Neuronal stem cell (in vitro differentiated cells): ENCODE results near the gene MAP7D2.

Experiments
- DNase-seq: peaks from one replicate; pipeline ENCODE4 v3.0.0-alpha.2; 2013; ENCODE audit warnings: low spot score
- H2AFZ ChIP-seq: one replicate; pipeline ENCODE4 v1.6.1; 2013; ENCODE audit warnings: mild to moderate bottlenecking, low read length, inconsistent platforms
- H2AK5ac ChIP-seq: 2 replicates; pipeline ENCODE4 v1.6.1; 2013; ENCODE audit warnings: low read depth, mild to moderate bottlenecking, inconsistent platforms, low read length, moderate library complexity, mixed read lengths
- H2BK120ac ChIP-seq: 2 replicates; pipeline ENCODE4 v1.6.1; 2013; ENCODE audit warnings: low read depth, mild to moderate bottlenecking, inconsistent platforms, low read length, moderate library complexity, mixed read lengths
- H2BK12ac ChIP-seq: one replicate; pipeline ENCODE4 v1.6.1; 2013; ENCODE audit warnings: low read length, inconsistent platforms
- H2BK15ac ChIP-seq: 2 replicates; pipeline ENCODE4 v1.6.1; 2013; ENCODE audit warnings: mild to moderate bottlenecking, low read length, inconsistent platforms, mixed read lengths
- H2BK5ac ChIP-seq: one replicate; pipeline ENCODE4 v1.6.1; 2013; ENCODE audit warnings: inconsistent platforms, mild to moderate bottlenecking, low read length, moderate library complexity
- H3K14ac ChIP-seq: one replicate; pipeline ENCODE4 v1.6.1; 2013; ENCODE audit warnings: low read length, inconsistent platforms
- H3K18ac ChIP-seq: 2 replicates; pipeline ENCODE4 v1.6.1; 2013; ENCODE audit warnings: low read length, inconsistent platforms
- H3K23ac ChIP-seq: 2 replicates; pipeline ENCODE4 v1.6.1; 2013; ENCODE audit warnings: low read depth, mild to moderate bottlenecking, mixed read lengths, low read length, inconsistent platforms; ENCODE audit not compliant: poor library complexity
- H3K27ac ChIP-seq: replicated peaks from 3 replicates; pipeline ENCODE4 v1.5.1; 2013; ENCODE audit warnings: low read length, inconsistent platforms
- H3K27me3 ChIP-seq, 3 experiments: 2 replicates each; pipeline ENCODE4 v1.6.1; 2013; ENCODE audit warnings: low read length in 3 of 3, mild to moderate bottlenecking in 2 of 3, inconsistent platforms in 1 of 3, low read depth in 1 of 3, mixed read lengths in 1 of 3, moderate library complexity in 1 of 3; ENCODE audit not compliant: control insufficient read depth in 3 of 3, insufficient read depth in 3 of 3
- H3K36me3 ChIP-seq, 2 donors: replicated peaks in 1 of 2; 2 replicates each; pipeline ENCODE4 v1.6.1; 2013; ENCODE audit warnings: low read length in 2 of 2; ENCODE audit not compliant: control insufficient read depth in 2 of 2, insufficient read depth in 2 of 2
- H3K4ac ChIP-seq: 2 replicates; pipeline ENCODE4 v1.6.1; 2013; ENCODE audit warnings: inconsistent platforms, mild to moderate bottlenecking, low read length, moderate library complexity
- H3K4me1 ChIP-seq, 2 donors: 1 replicate in 1 of 2; 2 replicates in 1 of 2; pipeline ENCODE4 v1.6.1; 2013; ENCODE audit warnings: low read length in 2 of 2, low read depth in 1 of 2; ENCODE audit not compliant: control insufficient read depth in 2 of 2, insufficient read depth in 1 of 2
- H3K4me2 ChIP-seq: one replicate; pipeline ENCODE4 v1.6.1; 2013; ENCODE audit warnings: mild to moderate bottlenecking, low read length, inconsistent platforms; ENCODE audit not compliant: insufficient read depth, poor library complexity, severe bottlenecking
- H3K4me3 ChIP-seq, 2 donors: 2 replicates each; pipeline ENCODE4 v1.5.1; 2013; ENCODE audit warnings: low read length in 2 of 2, mild to moderate bottlenecking in 2 of 2, inconsistent platforms in 1 of 2, moderate library complexity in 1 of 2
- H3K79me1 ChIP-seq: one replicate; pipeline ENCODE4 v1.6.1; 2013; ENCODE audit warnings: low read depth, mild to moderate bottlenecking, inconsistent platforms, low read length, moderate library complexity
- H3K9ac ChIP-seq: one replicate; pipeline ENCODE4 v1.6.1; 2013; ENCODE audit warnings: mild to moderate bottlenecking, low read depth, low read length, inconsistent platforms; ENCODE audit not compliant: poor library complexity
- H3K9me3 ChIP-seq, 2 donors: replicated peaks in 1 of 2; 2 replicates each; pipeline versions ENCODE3 to v1.6.1; 2013; ENCODE audit warnings: low read length in 2 of 2, mild to moderate bottlenecking in 2 of 2, inconsistent platforms in 1 of 2, low read depth in 1 of 2, mixed read lengths in 1 of 2, moderate library complexity in 1 of 2; ENCODE audit not compliant: control insufficient read depth in 2 of 2, insufficient read depth in 1 of 2
- H4K8ac ChIP-seq: one replicate; pipeline ENCODE4 v1.6.1; 2013; ENCODE audit warnings: low read depth, mild to moderate bottlenecking, inconsistent platforms, low read length, moderate library complexity
- H4K91ac ChIP-seq: one replicate; pipeline ENCODE4 v1.6.1; 2013; ENCODE audit warnings: low read length, low read depth, mild to moderate bottlenecking, inconsistent platforms; ENCODE audit not compliant: poor library complexity
- WGBS, 2 donors: extraction: QIAGEN DNeasy Blood & Tissue Kit; methylation state at CpG; one replicate each; pipeline ENCODE4 v1.1.7; 2013; ENCODE audit warnings: missing lambda C conversion rate in 2 of 2, mixed read lengths in 1 of 2; ENCODE audit not compliant: insufficient read length in 2 of 2, insufficient replicate concordance in 1 of 2; ENCODE audit errors: extremely low coverage in 2 of 2; 5-methylcytosine and 5-hydroxymethylcytosine counted together

Gene MAP7D2

GRCh38 chrX:19972984-19973383 lies 143.7 kb downstream of the MAP7D2 start:
- no peak overlapping the region for H2BK120ac ChIP-seq
- H3K79me1 ChIP-seq: no peaks in the 10 kb centered on the region
- H3K4me3 ChIP-seq: no peak overlapping the region
- H3K36me3 ChIP-seq: no peaks in the 10 kb centered on the region
- no peak overlapping the region for H3K23ac ChIP-seq
- no peak overlapping the region for H4K91ac ChIP-seq
- H3K4me1 ChIP-seq: peaks cover 0 to 3% of the 10 kb centered on the region in 2 donors
- H4K8ac ChIP-seq: no peak overlapping the region
- no peak overlapping the region for H3K9ac ChIP-seq
- no peak overlapping the region for H2BK15ac ChIP-seq
- no peak for DNase-seq
- H3K27me3 ChIP-seq: no peaks in the 10 kb centered on the region
- no peak overlapping the region for H2AK5ac ChIP-seq
- no peak overlapping the region for H3K18ac ChIP-seq
- no peak overlapping the region for H2AFZ ChIP-seq
- H3K14ac ChIP-seq: no peak overlapping the region
- H3K4ac ChIP-seq: no peak overlapping the region
- H2BK12ac ChIP-seq: no peak overlapping the region
- H3K27ac ChIP-seq: no peak overlapping the region
- H3K4me2 ChIP-seq: no peak overlapping the region
- H3K9me3 ChIP-seq: peaks cover 0 to 8% of the 10 kb centered on the region in 2 donors
- no peak overlapping the region for H2BK5ac ChIP-seq

GRCh38 chrX:19968276-19968675 lies 148.4 kb downstream of the MAP7D2 start:
- no peak overlapping the region for H3K27ac ChIP-seq
- no peak overlapping the region for H3K14ac ChIP-seq
- no peak overlapping the region for H3K4me3 ChIP-seq
- peaks cover 0 to 3% of the 10 kb centered on the region in 2 donors for H3K4me1 ChIP-seq
- H3K4ac ChIP-seq: no peak overlapping the region
- H2BK12ac ChIP-seq: no peak overlapping the region
- no peak overlapping the region for H3K23ac ChIP-seq
- no peak overlapping the region for H2BK15ac ChIP-seq
- no peak overlapping the region for H2AFZ ChIP-seq
- H3K9ac ChIP-seq: no peak overlapping the region
- H3K9me3 ChIP-seq: no peaks in the 10 kb centered on the region
- H3K18ac ChIP-seq: no peak overlapping the region
- no peak overlapping the region for H3K4me2 ChIP-seq
- DNase-seq: no peak
- H3K79me1 ChIP-seq: no peaks in the 10 kb centered on the region
- peaks cover 4 to 28% of the 10 kb centered on the region in 2 donors for H3K36me3 ChIP-seq
- no peak overlapping the region for H2BK120ac ChIP-seq
- no peak overlapping the region for H4K8ac ChIP-seq
- H4K91ac ChIP-seq: no peak overlapping the region
- H2AK5ac ChIP-seq: no peak overlapping the region
- WGBS, 2 donors: no CpG with 5 or more reads among the region's 6 CpGs
- no peaks in the 10 kb centered on the region for H3K27me3 ChIP-seq
- H2BK5ac ChIP-seq: no peak overlapping the region

GRCh38 chrX:19966056-19966455 lies 150.7 kb downstream of the MAP7D2 start:
- Histone ChIP-seq H3K9me3 (no peaks in the 10 kb centered on the region), H2BK120ac (no peak overlapping the region)
- no CpG with 5 or more reads among the region's 1 CpG for WGBS, 2 donors

GRCh38 chrX:19964017-19964710 lies 152.5 kb downstream of the MAP7D2 start:
- no peak overlapping the region for H2BK12ac ChIP-seq
- H3K4me2 ChIP-seq: no peak overlapping the region
- DNase-seq: no peak
- no peak overlapping the region for H4K91ac ChIP-seq
- H2AK5ac ChIP-seq: no peak overlapping the region
- H3K4me1 ChIP-seq: peaks cover 0 to 3% of the 10 kb centered on the region in 2 donors
- no peak overlapping the region for H3K14ac ChIP-seq
- no peak overlapping the region for H3K23ac ChIP-seq
- H4K8ac ChIP-seq: no peak overlapping the region
- no CpG with 5 or more reads among the region's 9 CpGs for WGBS, 2 donors
- no peak overlapping the region for H3K4me3 ChIP-seq
- H2BK5ac ChIP-seq: no peak overlapping the region
- no peak overlapping the region for H3K18ac ChIP-seq
- H2BK15ac ChIP-seq: no peak overlapping the region
- H3K9ac ChIP-seq: no peak overlapping the region
- no peaks in the 10 kb centered on the region for H3K79me1 ChIP-seq
- H3K27me3 ChIP-seq: no peaks in the 10 kb centered on the region
- H3K27ac ChIP-seq: no peak overlapping the region
- peaks cover 4 to 33% of the 10 kb centered on the region in 2 donors for H3K36me3 ChIP-seq
- H2BK120ac ChIP-seq: no peak overlapping the region
- H2AFZ ChIP-seq: no peak overlapping the region
- H3K9me3 ChIP-seq: no peaks in the 10 kb centered on the region
- no peak overlapping the region for H3K4ac ChIP-seq

More at GRCh38 chrX:19966056-19966455, 150.7 kb downstream of the MAP7D2 start:
- H3K4ac ChIP-seq: no peak overlapping the region
- no peaks in the 10 kb centered on the region for H3K79me1 ChIP-seq
- no peak overlapping the region for H3K4me3 ChIP-seq
- no peak overlapping the region for H3K23ac ChIP-seq
- peaks cover 4 to 30% of the 10 kb centered on the region in 2 donors for H3K36me3 ChIP-seq
- H3K4me1 ChIP-seq: peaks cover 0 to 3% of the 10 kb centered on the region in 2 donors
- H3K18ac ChIP-seq: no peak overlapping the region
- H2BK5ac ChIP-seq: no peak overlapping the region
- no peak overlapping the region for H3K4me2 ChIP-seq
- no peak overlapping the region for H2AK5ac ChIP-seq
- H2BK12ac ChIP-seq: no peak overlapping the region
- H3K27ac ChIP-seq: no peak overlapping the region
- DNase-seq: no peak
- no peak overlapping the region for H4K8ac ChIP-seq
- H2AFZ ChIP-seq: no peak overlapping the region
- no peak overlapping the region for H4K91ac ChIP-seq
- no peak overlapping the region for H2BK15ac ChIP-seq
- no peak overlapping the region for H3K9ac ChIP-seq
- H3K14ac ChIP-seq: no peak overlapping the region
- no peaks in the 10 kb centered on the region for H3K27me3 ChIP-seq
